CD4-positive, alpha-beta T cell treated with Interleukin-17A for 1 hour (primary cell): Measurements from ENCODE around the gene TRIAP1.

Experiments
- DNase-seq: peaks from one replicate; pipeline ENCODE4 v3.0.0-alpha.2; 2020

Gene TRIAP1

GRCh38 chr12:120425797-120426196 lies 20.4 kb downstream of the TRIAP1 start:
- DNase-seq: no peak

- DNase-seq: no peak
These were observed 23.2 kb downstream of the TRIAP1 start for GRCh38 chr12:120422892-120423456.

DNA sequence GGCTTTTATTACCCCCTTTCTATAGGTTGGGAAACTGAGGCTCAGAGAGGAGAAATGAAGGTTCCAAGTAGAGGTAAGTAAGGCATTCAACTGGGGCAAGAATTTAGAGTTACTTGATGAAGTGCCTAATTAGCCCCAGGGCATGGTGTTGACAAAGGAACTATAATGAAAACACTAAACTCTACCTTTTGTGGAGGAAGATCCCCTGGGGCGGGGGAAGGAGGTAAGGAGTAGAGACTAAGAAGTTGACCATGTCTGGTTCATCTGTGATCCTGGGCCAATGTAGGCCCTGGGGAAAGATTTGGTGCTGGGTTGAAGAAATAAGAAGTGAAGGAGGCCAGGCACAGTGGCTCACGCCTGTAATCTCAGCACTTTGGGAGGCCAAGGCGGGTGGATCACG lies 24.5 kb downstream of the TRIAP1 start:
- no peak for DNase-seq

- no peak for DNase-seq
These were observed 28.1 kb downstream of the TRIAP1 start for GRCh38 chr12:120417917-120418580.

GRCh38 chr12:120416490-120417216 lies 29.5 kb downstream of the TRIAP1 start:
- no peak for DNase-seq

DNA sequence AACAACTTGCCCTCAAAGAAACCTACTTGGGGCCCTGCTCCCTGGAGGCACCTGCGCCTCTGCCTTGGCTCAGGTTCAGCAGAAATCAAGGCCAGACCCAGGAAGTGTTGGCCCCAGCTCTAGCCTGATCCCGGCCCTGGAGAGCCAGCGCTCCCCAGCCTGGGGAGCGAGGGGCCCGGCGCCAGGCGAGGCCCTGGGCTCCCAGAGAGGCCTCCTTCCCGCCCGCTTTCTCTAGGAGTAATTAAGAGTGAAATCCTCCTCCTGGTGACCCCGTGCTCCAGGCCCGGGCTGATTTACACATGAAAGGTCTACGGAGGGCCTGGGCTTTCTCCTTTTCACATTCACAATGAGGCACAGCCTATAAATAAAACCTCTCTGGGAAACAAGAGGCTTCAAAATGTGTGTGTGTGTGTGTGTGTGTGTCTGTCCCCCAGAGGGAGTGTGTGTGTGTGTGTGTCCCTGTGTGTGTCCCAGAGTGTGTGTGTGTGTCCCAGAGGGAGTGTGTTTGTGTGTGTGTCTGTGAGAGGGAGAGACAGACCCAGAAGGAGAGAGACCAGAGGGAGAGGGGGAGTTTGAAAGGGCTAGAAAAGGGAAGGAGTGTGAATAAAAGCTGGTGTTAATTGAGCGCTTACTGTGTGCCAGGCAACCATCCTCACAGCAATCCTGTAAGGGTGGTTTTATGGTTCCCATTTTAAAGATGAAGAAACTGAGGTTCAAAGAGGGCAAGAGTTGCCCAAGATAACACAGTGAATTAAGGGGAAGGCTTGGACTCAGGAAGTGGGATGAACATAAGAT lies 32.1 kb downstream of the TRIAP1 start:
- DNase-seq: no peak

DNA sequence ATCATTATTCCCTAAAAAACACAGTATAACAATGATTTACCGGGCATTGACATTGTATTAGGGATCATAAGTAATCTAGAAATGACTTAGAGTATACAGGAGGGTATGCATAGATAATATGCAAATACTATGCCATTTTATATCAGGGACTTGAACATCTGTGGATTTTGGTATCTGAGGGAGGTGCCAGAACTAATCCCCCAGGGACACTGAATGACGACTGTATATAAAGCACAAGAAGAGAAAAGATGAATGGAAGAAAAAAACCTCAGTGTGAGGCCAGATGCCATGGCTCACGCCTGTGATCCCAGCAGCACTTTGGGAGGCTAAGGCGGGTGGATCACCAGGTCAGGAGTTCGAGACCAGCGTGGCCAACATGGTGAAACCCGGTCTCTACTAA lies 33.8 kb downstream of the TRIAP1 start:
- no peak for DNase-seq

GRCh38 chr12:120408771-120409170 lies 37.4 kb downstream of the TRIAP1 start:
- no peak for DNase-seq

- no peak for DNase-seq
These were observed 39.6 kb downstream of the TRIAP1 start for GRCh38 chr12:120406553-120406952.

GRCh38 chr12:120406069-120406468 lies 40.1 kb downstream of the TRIAP1 start:
- DNase-seq: no peak

GRCh38 chr12:120404271-120404670 lies 41.9 kb downstream of the TRIAP1 start:
- DNase-seq: no peak

- DNase-seq: no peak
These were observed 42.3 kb downstream of the TRIAP1 start for GRCh38 chr12:120403869-120404268.

DNA sequence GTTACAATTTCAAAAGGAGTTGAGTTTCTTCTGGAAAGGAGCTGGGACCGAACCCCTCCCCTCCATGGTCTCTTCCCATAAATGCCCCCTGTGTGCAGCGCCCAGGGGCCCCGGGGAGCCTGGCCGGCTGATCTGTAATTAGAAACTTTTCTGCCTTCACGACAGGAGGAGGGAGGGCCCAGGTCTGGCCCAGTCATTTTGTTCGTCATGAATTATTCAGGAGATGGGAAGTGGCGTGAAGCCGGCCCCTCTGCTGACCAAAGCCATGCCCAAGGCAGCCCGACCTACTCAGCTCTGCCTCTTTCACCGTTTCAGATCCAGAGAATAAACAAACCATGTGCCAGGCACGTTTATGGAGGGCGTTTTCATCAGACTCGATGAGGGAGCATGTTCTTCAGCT lies 44.0 kb downstream of the TRIAP1 start:
- no peak for DNase-seq

- DNase-seq: no peak
These were observed 46.7 kb downstream of the TRIAP1 start for GRCh38 chr12:120399531-120399930.

DNA sequence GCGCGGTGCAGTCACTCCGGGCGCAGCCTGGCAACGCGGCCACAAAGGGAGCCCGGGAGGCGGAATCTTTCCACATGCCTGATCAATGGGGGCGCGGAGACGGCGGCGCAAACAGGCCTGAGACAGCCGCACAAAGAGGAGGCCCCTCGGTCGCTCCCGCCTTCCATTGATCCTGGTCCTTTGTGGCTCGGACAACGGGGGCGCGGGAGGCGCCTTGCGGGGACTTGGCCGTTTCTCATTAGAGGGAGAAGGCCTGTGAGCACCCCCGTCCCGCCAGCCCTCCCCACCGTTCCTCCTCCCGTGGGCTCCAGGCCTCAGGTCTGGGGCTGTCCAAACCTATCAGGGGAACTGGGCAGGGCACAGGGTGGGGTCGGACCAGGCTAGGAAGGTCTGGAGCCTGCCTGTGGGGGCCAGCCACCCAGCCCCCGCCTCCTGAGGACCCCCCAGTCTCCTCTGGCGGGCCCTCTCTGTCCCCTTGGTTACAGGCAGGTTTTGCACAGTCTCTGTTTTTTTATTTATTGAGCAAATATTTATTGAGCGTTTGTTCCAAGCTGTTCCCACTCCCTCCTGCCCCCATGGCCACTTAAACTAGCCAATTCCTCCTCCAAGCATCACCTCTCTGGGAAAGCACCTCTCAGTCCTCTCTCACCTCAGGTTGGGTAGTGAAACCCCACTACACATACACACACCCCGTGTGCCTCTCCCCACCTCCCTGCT lies 48.2 kb downstream of the TRIAP1 start:
- no peak for DNase-seq

GRCh38 chr12:120394483-120395367 lies 51.5 kb downstream of the TRIAP1 start:
- no peak for DNase-seq
